Tibial nerve (tissue), 4 donors: ENCODE measurements around the gene CDH11. TPM values are rescaled to one million over a fixed set of nuclear protein-coding genes. Genes with fewer than 3 reads are reported as not detected.
A peak's percentile ranks its signal among the peaks of the same experiment; 100 is the strongest.

ENCODE experiments used
- DNase-seq, 2 donors: peaks; one replicate each; pipeline ENCODE4 v3.0.0-alpha.2; 2019; ENCODE audit warnings: low spot score in 2 of 2
- H3K27ac ChIP-seq, 4 donors: fragments of 200-600 bp; sonication (generic) in 3 of 4; one replicate each; pipeline ENCODE4 v1.5.1; 2017 to 2019; ENCODE audit warnings: mild to moderate bottlenecking in 1 of 4
- H3K27me3 ChIP-seq, 2 donors: fragments of 200-600 bp; sonication (generic) in 1 of 2; one replicate each; pipeline versions ENCODE4 v1.5.1 to v1.6.0; 2017 to 2019
- H3K36me3 ChIP-seq, 3 donors: fragments of 200-600 bp; sonication (generic); one replicate each; pipeline ENCODE4 v1.5.1; 2018 to 2019
- H3K4me1 ChIP-seq, 4 donors: fragments of 200-600 bp; sonication (generic) in 3 of 4; one replicate each; pipeline ENCODE4 v1.5.1; 2017 to 2019
- H3K4me3 ChIP-seq, 4 donors: fragments of 200-600 bp; sonication (generic) in 3 of 4; one replicate each; pipeline ENCODE4 v1.5.1; 2017 to 2019; ENCODE audit warnings: mild to moderate bottlenecking in 1 of 4, moderate library complexity in 1 of 4
- H3K9me3 ChIP-seq, 4 donors: fragments of 200-600 bp; sonication (generic) in 3 of 4; one replicate each; pipeline ENCODE4 v1.5.1; 2017 to 2019
- EP300 ChIP-seq, 2 donors: sonication (generic); formaldehyde crosslinking; IDR thresholded peaks; one replicate each; pipeline ENCODE4 v1.6.1; 2017; ENCODE audit warnings: antibody characterized with exemption in 2 of 2, mild to moderate bottlenecking in 1 of 2
- POLR2A ChIP-seq, 2 donors: fragments of 450-650 bp; IDR thresholded peaks; one replicate each; pipeline ENCODE4 v1.6.1; 2017; ENCODE audit warnings: antibody characterized with exemption in 2 of 2, mild to moderate bottlenecking in 2 of 2, moderate library complexity in 2 of 2
- WGBS, 2 donors: methylation state at CpG; one replicate each; pipeline ENCODE4 v1.1.5; 2018; 5-methylcytosine and 5-hydroxymethylcytosine counted together
- total RNA-seq, 4 donors: library from RNA; depleted of rRNA; stranded (reverse); fragments of >200 nt; gene quantifications; one replicate each; pipeline ENCODE4 v1.1.0, GENCODE V29; 2016
- TF ChIP-seq, protein P1 (sequence below), 5 experiments: fragments of 200-600 bp in 3 of 5; fragments of 450-650 bp in 2 of 5; sonication (generic) in 3 of 5; IDR thresholded peaks; one replicate each; pipeline ENCODE4 v1.5.1; 2016 to 2019; ENCODE audit warnings: antibody characterized with exemption in 5 of 5, mild to moderate bottlenecking in 3 of 5, moderate library complexity in 2 of 5

The CDH11 gene
- total RNA-seq, 4 donors from 2014 or later = 72.6 to 265 (median 98.1) TPM

DNA sequence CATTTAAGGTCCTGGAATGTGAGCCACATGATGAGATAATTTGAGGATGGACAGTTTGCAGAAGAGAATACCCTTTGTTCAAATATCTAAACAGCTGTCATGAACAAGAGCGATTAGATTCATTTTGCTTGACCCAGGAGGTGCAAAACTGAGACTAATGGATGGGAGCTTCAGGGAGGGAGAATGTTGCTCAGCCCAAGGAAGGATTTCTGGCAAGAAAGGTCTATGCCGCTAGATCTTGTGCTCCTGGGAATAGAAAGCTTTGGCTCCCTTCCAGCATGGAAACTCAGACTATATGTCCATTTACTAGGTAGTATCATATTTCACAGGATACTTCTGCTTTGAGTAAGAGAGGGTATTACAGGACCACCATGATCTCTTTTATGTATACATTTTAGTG, 14.8 kb upstream of the CDH11 start:
- H3K4me3 ChIP-seq = no peak overlapping the region
- TF ChIP-seq, protein P1, sequence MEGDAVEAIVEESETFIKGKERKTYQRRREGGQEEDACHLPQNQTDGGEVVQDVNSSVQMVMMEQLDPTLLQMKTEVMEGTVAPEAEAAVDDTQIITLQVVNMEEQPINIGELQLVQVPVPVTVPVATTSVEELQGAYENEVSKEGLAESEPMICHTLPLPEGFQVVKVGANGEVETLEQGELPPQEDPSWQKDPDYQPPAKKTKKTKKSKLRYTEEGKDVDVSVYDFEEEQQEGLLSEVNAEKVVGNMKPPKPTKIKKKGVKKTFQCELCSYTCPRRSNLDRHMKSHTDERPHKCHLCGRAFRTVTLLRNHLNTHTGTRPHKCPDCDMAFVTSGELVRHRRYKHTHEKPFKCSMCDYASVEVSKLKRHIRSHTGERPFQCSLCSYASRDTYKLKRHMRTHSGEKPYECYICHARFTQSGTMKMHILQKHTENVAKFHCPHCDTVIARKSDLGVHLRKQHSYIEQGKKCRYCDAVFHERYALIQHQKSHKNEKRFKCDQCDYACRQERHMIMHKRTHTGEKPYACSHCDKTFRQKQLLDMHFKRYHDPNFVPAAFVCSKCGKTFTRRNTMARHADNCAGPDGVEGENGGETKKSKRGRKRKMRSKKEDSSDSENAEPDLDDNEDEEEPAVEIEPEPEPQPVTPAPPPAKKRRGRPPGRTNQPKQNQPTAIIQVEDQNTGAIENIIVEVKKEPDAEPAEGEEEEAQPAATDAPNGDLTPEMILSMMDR (IDR thresholded peaks at IDR 0.05) = no peak
- no peak for TF ChIP-seq POLR2A (IDR thresholded peaks at IDR 0.05)
- no peak for TF ChIP-seq EP300 (IDR thresholded peaks at IDR 0.05)
- 50 to 67% methylated on average over 2 of the region's 2 CpGs for WGBS, 2 donors

GRCh38 chr16:65126845-65127624, 5.2 kb upstream of the CDH11 start:
- Histone ChIP-seq H3K9me3 (no peaks in the 10 kb centered on the region), H3K4me1 (peaks cover 0 to 11% (median 0%) of the 10 kb centered on the region in 4 donors), H3K27ac (no peak overlapping the region), H3K4me3 (no peak overlapping the region), H3K36me3 (no peaks in the 10 kb centered on the region), H3K27me3 (no peaks in the 10 kb centered on the region)
- TF ChIP-seq, protein P1 (IDR thresholded peaks at IDR 0.05) = peak in 2 of 5 experiments; percentile 22 to 29
- TF ChIP-seq POLR2A (IDR thresholded peaks at IDR 0.05) = no peak
- WGBS, 2 donors = 93 to 94% methylated on average over 6 of the region's 6 CpGs
- DNase-seq = no peak

More for the DNA sequence above, 14.8 kb upstream of the CDH11 start:
- H3K4me1 ChIP-seq = no peaks in the 10 kb centered on the region
- no peaks in the 10 kb centered on the region for H3K9me3 ChIP-seq
- no peaks in the 10 kb centered on the region for H3K27me3 ChIP-seq
- H3K36me3 ChIP-seq = no peaks in the 10 kb centered on the region
- H3K27ac ChIP-seq = no peak overlapping the region
- DNase-seq = no peak

- 60 to 76% methylated on average over 5 of the region's 5 CpGs for WGBS, 2 donors
- H3K4me3 ChIP-seq = no peak overlapping the region
- no peaks in the 10 kb centered on the region for H3K36me3 ChIP-seq
- TF ChIP-seq EP300 (IDR thresholded peaks at IDR 0.05) = no peak
- TF ChIP-seq POLR2A (IDR thresholded peaks at IDR 0.05) = no peak
- TF ChIP-seq, protein P1 (IDR thresholded peaks at IDR 0.05) = no peak
- peak overlapping the region in 1 of 4 donors; percentile 64 for H3K27ac ChIP-seq
- DNase-seq = no peak
- no peaks in the 10 kb centered on the region for H3K27me3 ChIP-seq
- no peaks in the 10 kb centered on the region for H3K9me3 ChIP-seq
- peaks cover 0 to 12% (median 0%) of the 10 kb centered on the region in 4 donors for H3K4me1 ChIP-seq
Observed at GRCh38 chr16:65125871-65126270, 4.0 kb upstream of the CDH11 start.

DNA sequence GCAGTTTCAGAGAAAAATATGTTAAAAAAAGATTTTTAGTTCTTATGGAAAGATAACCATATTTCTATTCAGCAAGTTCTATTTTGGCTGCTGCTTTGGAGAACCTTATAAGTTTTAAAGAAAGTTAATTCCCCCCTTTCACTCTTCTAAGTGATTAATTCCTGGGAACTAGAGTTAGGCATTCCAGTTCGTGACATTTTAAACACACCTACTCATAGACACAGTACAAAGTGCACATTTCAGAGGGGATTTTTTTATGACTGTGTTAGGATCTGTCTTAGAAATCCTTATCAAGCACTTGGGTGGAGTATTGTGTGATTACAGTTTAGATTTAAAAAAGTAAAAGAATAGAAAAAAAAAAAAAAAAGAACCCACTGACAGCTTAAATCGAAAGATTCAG, 3.5 kb upstream of the CDH11 start:
- Histone ChIP-seq H3K27me3 (no peaks in the 10 kb centered on the region), H3K4me3 (no peak overlapping the region), H3K4me1 (peaks cover 0 to 12% (median 0%) of the 10 kb centered on the region in 4 donors), H3K9me3 (no peaks in the 10 kb centered on the region), H3K36me3 (no peaks in the 10 kb centered on the region), H3K27ac (peak overlapping the region in 1 of 4 donors; percentile 89)
- no peak for DNase-seq
- WGBS, 2 donors = 45 to 50% methylated on average over 2 of the region's 2 CpGs
- no peak for TF ChIP-seq EP300 (IDR thresholded peaks at IDR 0.05)
- TF ChIP-seq POLR2A (IDR thresholded peaks at IDR 0.05) = no peak
- TF ChIP-seq, protein P1 (IDR thresholded peaks at IDR 0.05) = no peak

DNA sequence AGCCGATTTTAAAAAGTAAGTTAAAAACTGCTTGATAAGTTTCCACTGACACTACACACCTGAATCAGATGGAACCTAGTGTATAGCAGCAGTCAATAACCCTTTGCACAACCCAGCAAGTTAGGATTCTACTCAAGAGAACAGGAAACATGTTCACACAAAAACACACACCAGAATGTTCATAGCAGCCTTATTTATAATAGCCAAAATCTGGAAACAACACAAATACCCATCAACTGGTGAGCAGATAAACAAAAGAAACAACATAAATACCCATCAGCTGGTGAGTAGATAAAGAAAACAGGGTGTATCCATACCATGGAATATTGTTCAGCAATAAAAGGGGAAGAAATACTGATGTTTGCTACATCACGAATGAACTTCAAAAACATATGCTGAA, 2.7 kb upstream of the CDH11 start:
- Histone ChIP-seq H3K4me3 (peak overlapping the region in 1 of 4 donors; percentile 76), H3K36me3 (no peaks in the 10 kb centered on the region), H3K27ac (peak overlapping the region in 2 of 4 donors; percentile 77 to 89), H3K4me1 (peaks cover 0 to 20% (median 1%) of the 10 kb centered on the region in 4 donors), H3K27me3 (no peaks in the 10 kb centered on the region), H3K9me3 (no peaks in the 10 kb centered on the region)
- DNase-seq = no peak
- TF ChIP-seq, protein P1 (IDR thresholded peaks at IDR 0.05) = no peak
- TF ChIP-seq POLR2A (IDR thresholded peaks at IDR 0.05) = no peak
- no peak for TF ChIP-seq EP300 (IDR thresholded peaks at IDR 0.05)
- 61 to 65% methylated on average over 2 of the region's 2 CpGs for WGBS, 2 donors
